Astrocyte (in vitro differentiated cells and primary cell): Measurements from ENCODE around the gene NKIRAS1. TPM values are rescaled to one million over a fixed set of nuclear protein-coding genes. Genes with fewer than 3 reads are reported as not detected.

Source experiments
- DNase-seq: peaks from one replicate; pipeline ENCODE4 v3.0.0-alpha.2; 2010; ENCODE audit warnings: low read depth
- FAIRE-seq: peaks from 2 replicates; lab custom pipeline; 2011; peaks lifted over from hg19 to GRCh38; lab: Jason Lieb, UNC
- H2AFZ ChIP-seq: 2 replicates; pipeline ENCODE4 v1.6.0; 2012; ENCODE audit warnings: low read depth, low read length, inconsistent platforms
- H3K27ac ChIP-seq: 2 replicates; pipeline ENCODE4 v1.5.1; 2011; ENCODE audit warnings: low read depth, low read length, inconsistent platforms
- H3K27me3 ChIP-seq: 2 replicates; pipeline ENCODE4 v1.6.0; 2011; ENCODE audit warnings: low read length, inconsistent platforms; ENCODE audit not compliant: insufficient read depth
- H3K36me3 ChIP-seq: 2 replicates; pipeline ENCODE4 v1.5.1; 2011; ENCODE audit warnings: low read length, inconsistent platforms; ENCODE audit not compliant: insufficient read depth
- H3K4me1 ChIP-seq: 2 replicates; pipeline ENCODE4 v1.5.1; 2011; ENCODE audit warnings: low read length, inconsistent platforms; ENCODE audit not compliant: insufficient read depth
- H3K4me2 ChIP-seq: 2 replicates; pipeline ENCODE4 v1.6.0; 2012; ENCODE audit warnings: low read length, inconsistent platforms
- H3K4me3 ChIP-seq: 2 replicates; pipeline ENCODE4 v1.5.1; 2011; ENCODE audit warnings: low read depth, mild to moderate bottlenecking, low read length, inconsistent platforms; ENCODE audit not compliant: insufficient read depth
- H3K79me2 ChIP-seq: 2 replicates; pipeline ENCODE4 v1.6.0; 2012; ENCODE audit warnings: mild to moderate bottlenecking, low read length, inconsistent platforms; ENCODE audit not compliant: insufficient read depth
- H3K9ac ChIP-seq: 2 replicates; pipeline ENCODE4 v1.6.0; 2012; ENCODE audit warnings: mild to moderate bottlenecking, low read length, inconsistent platforms
- H3K9me3 ChIP-seq: 2 replicates; pipeline ENCODE4 v1.5.1; 2012; ENCODE audit warnings: low read depth, mild to moderate bottlenecking, low read length, inconsistent platforms; ENCODE audit not compliant: insufficient read depth
- H4K20me1 ChIP-seq: 2 replicates; pipeline ENCODE4 v1.6.0; 2012; ENCODE audit warnings: low read length, inconsistent platforms; ENCODE audit not compliant: insufficient read depth
- H3K27ac Mint-ChIP-seq: one replicate; pipeline ENCODE4 v1.8.0; 2021; ENCODE audit warnings: mild to moderate bottlenecking, mixed read lengths; ENCODE audit not compliant: unreplicated experiment
- H3K27me3 Mint-ChIP-seq: one replicate; pipeline ENCODE4 v1.8.0; 2021; ENCODE audit warnings: low read depth, mixed read lengths; ENCODE audit not compliant: unreplicated experiment
- H3K36me3 Mint-ChIP-seq: one replicate; pipeline ENCODE4 v1.8.0; 2021; ENCODE audit warnings: low read depth, mixed read lengths; ENCODE audit not compliant: unreplicated experiment
- H3K4me1 Mint-ChIP-seq: one replicate; pipeline ENCODE4 v1.8.0; 2021; ENCODE audit warnings: low read depth, mixed read lengths; ENCODE audit not compliant: unreplicated experiment
- H3K4me3 Mint-ChIP-seq: one replicate; pipeline ENCODE4 v1.8.0; 2021; ENCODE audit warnings: mild to moderate bottlenecking, moderate library complexity, mixed read lengths; ENCODE audit not compliant: unreplicated experiment
- H3K9me3 Mint-ChIP-seq: one replicate; pipeline ENCODE4 v1.8.0; 2021; ENCODE audit warnings: mild to moderate bottlenecking, mixed read lengths; ENCODE audit not compliant: unreplicated experiment
- EZH2 ChIP-seq: IDR thresholded peaks from 2 replicates; pipeline ENCODE4 v1.6.1; 2012; ENCODE audit warnings: mild to moderate bottlenecking, low read length, inconsistent platforms; ENCODE audit not compliant: insufficient read depth
- total RNA-seq: library from RNA; stranded (reverse); gene quantifications from 2 replicates; pipeline ENCODE4 v1.2.1, GENCODE V29; 2021
- TF ChIP-seq, protein P1 (sequence below): IDR thresholded peaks from 2 replicates; pipeline ENCODE4 v1.5.1; 2011; ENCODE audit warnings: low read depth, mild to moderate bottlenecking, inconsistent platforms, low read length, moderate library complexity; ENCODE audit not compliant: insufficient read depth

NKIRAS1 gene
- total RNA-seq, 1 donor from 2014 or later: 11.0 TPM

DNA sequence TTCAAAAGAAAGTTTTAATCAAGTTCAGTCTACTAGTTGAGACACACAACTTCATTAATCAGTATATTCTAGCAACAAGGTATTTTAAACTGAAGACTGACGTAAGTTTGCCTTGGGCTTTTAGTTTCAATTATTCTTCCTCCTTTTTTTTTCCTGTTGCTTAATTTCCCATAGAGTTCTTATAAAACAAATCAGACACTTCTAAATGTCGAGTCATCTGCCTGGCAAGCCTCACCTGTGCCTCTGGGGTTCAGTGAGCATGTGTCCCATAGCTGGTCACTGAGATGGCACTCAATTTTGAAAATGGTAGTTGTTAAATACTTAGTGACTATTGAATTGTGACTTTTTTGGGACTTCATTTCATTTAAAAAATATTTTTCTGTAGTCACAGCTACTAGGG lies 27.4 kb downstream of the NKIRAS1 start:
- no peak overlapping the region for H3K27ac Mint-ChIP-seq
- H3K4me1 Mint-ChIP-seq: no peaks in the 10 kb centered on the region
- no peaks in the 10 kb centered on the region for H3K9me3 ChIP-seq
- TF ChIP-seq, protein P1, sequence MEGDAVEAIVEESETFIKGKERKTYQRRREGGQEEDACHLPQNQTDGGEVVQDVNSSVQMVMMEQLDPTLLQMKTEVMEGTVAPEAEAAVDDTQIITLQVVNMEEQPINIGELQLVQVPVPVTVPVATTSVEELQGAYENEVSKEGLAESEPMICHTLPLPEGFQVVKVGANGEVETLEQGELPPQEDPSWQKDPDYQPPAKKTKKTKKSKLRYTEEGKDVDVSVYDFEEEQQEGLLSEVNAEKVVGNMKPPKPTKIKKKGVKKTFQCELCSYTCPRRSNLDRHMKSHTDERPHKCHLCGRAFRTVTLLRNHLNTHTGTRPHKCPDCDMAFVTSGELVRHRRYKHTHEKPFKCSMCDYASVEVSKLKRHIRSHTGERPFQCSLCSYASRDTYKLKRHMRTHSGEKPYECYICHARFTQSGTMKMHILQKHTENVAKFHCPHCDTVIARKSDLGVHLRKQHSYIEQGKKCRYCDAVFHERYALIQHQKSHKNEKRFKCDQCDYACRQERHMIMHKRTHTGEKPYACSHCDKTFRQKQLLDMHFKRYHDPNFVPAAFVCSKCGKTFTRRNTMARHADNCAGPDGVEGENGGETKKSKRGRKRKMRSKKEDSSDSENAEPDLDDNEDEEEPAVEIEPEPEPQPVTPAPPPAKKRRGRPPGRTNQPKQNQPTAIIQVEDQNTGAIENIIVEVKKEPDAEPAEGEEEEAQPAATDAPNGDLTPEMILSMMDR: no peak
- no peak for TF ChIP-seq EZH2
- no peak overlapping the region for H3K4me2 ChIP-seq
- H3K27ac ChIP-seq: no peak overlapping the region
- H3K36me3 Mint-ChIP-seq: peaks cover 4% of the 10 kb centered on the region
- no peaks in the 10 kb centered on the region for H3K27me3 ChIP-seq
- H3K9ac ChIP-seq: no peak overlapping the region
- H3K4me1 ChIP-seq: no peaks in the 10 kb centered on the region
- H3K4me3 ChIP-seq: no peak overlapping the region
- H2AFZ ChIP-seq: no peak overlapping the region
- DNase-seq: no peak
- H3K4me3 Mint-ChIP-seq: no peak overlapping the region
- FAIRE-seq: no peak
- no peaks in the 10 kb centered on the region for H3K27me3 Mint-ChIP-seq
- H3K36me3 ChIP-seq: peaks cover 3% of the 10 kb centered on the region
- H4K20me1 ChIP-seq: peaks cover 52% of the 10 kb centered on the region
- H3K79me2 ChIP-seq: no peaks in the 10 kb centered on the region
- H3K9me3 Mint-ChIP-seq: no peaks in the 10 kb centered on the region

DNA sequence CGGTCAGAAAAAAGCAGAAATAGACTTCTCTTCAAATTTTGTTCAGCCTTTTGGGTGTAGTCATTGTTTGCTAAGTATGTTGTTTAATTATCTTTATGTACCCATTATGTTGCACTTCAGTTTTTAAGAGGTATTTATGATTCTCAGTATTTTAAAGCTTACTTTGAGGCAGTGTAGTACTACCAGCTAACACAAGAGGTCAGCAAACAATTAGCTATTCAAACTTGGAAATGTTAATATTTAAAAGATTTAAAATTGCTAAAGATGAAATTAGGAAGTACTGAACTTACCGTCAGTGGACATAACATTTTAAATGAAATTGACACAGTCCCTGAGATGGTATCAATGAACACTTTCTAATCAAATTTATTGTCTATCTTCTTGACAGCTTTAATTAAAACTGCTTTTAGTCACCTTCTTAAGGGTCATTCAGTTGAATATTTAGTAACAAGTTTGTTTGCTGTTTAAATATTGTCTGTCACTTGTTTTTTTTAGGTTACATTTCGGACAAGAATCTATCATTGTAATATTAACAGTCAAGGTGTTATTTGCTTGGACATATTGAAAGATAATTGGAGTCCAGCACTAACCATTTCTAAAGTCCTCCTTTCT lies 28.1 kb downstream of the NKIRAS1 start:
- Histone ChIP-seq H4K20me1 (peaks cover 56% of the 10 kb centered on the region), H2AFZ (no peak overlapping the region), H3K4me3 (no peak overlapping the region), H3K27me3 (no peaks in the 10 kb centered on the region), H3K9me3 (no peaks in the 10 kb centered on the region), H3K79me2 (no peaks in the 10 kb centered on the region), H3K36me3 (peaks cover 3% of the 10 kb centered on the region), H3K4me1 (no peaks in the 10 kb centered on the region), H3K4me2 (no peak overlapping the region), H3K9ac (no peak overlapping the region), H3K27ac (no peak overlapping the region)
- no peaks in the 10 kb centered on the region for H3K36me3 Mint-ChIP-seq
- H3K27me3 Mint-ChIP-seq: no peaks in the 10 kb centered on the region
- TF ChIP-seq EZH2: no peak
- TF ChIP-seq, protein P1: peak; percentile 70
- FAIRE-seq (peak; percentile 39), DNase-seq (no peak)
- H3K9me3 Mint-ChIP-seq: no peaks in the 10 kb centered on the region
- no peak overlapping the region for H3K27ac Mint-ChIP-seq
- H3K4me1 Mint-ChIP-seq: no peaks in the 10 kb centered on the region
- no peak overlapping the region for H3K4me3 Mint-ChIP-seq

- H3K79me2 ChIP-seq: no peaks in the 10 kb centered on the region
- no peak overlapping the region for H2AFZ ChIP-seq
- Mint-ChIP-seq H3K4me3 (no peak overlapping the region), H3K27ac (no peak overlapping the region), H3K36me3 (peaks cover 6% of the 10 kb centered on the region), H3K9me3 (no peaks in the 10 kb centered on the region), H3K4me1 (peaks cover 9% of the 10 kb centered on the region), H3K27me3 (no peaks in the 10 kb centered on the region)
- DNase-seq: no peak
- H3K4me1 ChIP-seq: no peaks in the 10 kb centered on the region
- H3K9me3 ChIP-seq: no peaks in the 10 kb centered on the region
- TF ChIP-seq EZH2: no peak
- TF ChIP-seq, protein P1: no peak
- no peak for FAIRE-seq
- no peak overlapping the region for H3K27ac ChIP-seq
- peaks cover 60% of the 10 kb centered on the region for H4K20me1 ChIP-seq
- no peak overlapping the region for H3K4me3 ChIP-seq
- H3K4me2 ChIP-seq: no peak overlapping the region
- H3K27me3 ChIP-seq: no peaks in the 10 kb centered on the region
- H3K36me3 ChIP-seq: peaks cover 3% of the 10 kb centered on the region
- no peak overlapping the region for H3K9ac ChIP-seq
These were observed 30.5 kb downstream of the NKIRAS1 start for GRCh38 chr3:23886311-23886710.
